ENCODE measurements around the gene PCNX2. TPM values are rescaled to one million over a fixed set of nuclear protein-coding genes. Genes with fewer than 3 reads are reported as not detected.
A peak's percentile ranks its signal among the peaks of the same experiment; 100 is the strongest.

The PCNX2 gene
- total RNA-seq, 2 donors from 2014 or later: 64.1 to 70.1 TPM

DNA sequence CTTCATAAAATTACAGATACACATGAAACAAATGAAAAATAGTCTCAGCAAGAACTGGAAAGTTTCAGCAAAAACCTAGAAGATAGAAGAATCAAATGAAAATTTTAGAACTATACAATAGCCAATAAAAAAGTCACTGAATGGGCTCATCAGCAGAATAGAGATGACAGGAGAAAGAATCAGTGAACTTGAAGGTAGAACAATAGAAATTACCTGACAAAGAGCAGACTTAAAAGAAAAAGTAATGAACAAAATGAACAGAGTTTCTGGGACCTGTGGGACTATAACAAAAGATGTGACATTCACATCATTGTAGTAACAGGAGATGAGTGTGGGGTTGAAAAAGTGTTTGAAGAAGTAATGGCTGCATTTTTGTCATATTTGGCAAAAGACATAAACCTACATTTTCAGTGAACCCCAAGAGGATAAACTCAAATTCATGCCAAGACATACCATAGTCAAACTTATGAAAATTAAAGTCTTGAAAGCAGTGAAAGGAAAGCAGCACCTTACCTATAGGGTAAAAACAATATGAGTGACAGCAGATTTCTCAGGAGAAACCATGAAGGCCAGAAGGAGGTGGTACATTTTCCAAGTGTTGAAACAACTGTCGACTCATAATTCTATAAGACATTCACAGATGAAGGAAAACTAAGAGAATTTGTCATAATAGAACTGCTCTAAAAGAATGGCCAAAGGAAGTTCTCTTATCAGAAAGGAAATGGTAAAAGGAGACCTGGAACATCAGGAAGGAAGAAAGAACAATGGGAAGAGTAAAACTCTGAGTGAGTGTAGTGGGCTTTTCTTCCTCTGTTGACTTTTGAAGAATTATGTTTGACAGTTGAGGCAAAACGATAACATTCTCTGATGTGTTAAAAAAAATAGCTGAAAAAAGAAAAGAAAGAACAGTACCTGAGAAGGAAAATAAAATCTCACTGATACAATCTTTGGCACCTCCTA is 321.6 kb downstream of the PCNX2 start:
- Mint-ChIP-seq H3K27ac (no peak overlapping the region), H3K36me3 (ENCODE audit: low read depth) (peaks cover 18% of the 10 kb centered on the region), H3K4me1 (peaks cover 11% of the 10 kb centered on the region), H3K4me3 (no peak overlapping the region), H3K27me3 (no peaks in the 10 kb centered on the region)
- no peaks in the 10 kb centered on the region for H3K9me3 ChIP-seq (ENCODE audit: control insufficient read depth, low read length, poor library complexity, severe bottlenecking)
- DNase-seq (no peak), ATAC-seq (no peak)

DNA sequence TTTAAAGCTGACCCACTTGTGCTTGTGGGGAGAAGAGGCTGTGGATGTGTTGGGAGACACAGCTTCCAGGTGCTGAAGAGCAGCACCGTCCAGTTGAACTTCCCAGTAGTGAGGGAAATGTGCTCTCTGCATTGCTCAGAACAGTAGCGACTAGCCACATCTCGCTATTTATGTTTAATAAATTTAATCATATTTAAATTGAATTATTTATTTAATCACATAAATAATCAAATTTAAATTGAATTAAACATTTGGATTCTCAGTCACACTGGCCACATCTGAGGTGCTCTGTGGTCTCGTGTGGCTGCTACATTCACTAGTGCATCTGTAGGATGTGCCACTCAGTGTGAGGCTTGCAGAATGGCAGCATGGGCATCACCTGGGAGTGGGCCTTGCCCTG is 325.0 kb downstream of the PCNX2 start:
- Mint-ChIP-seq H3K36me3 (ENCODE audit: low read depth) (peaks cover 19% of the 10 kb centered on the region), H3K27me3 (no peaks in the 10 kb centered on the region), H3K4me3 (no peak overlapping the region), H3K27ac (no peak overlapping the region), H3K4me1 (peaks cover 4% of the 10 kb centered on the region)
- H3K9me3 ChIP-seq (ENCODE audit: control insufficient read depth, low read length, poor library complexity, severe bottlenecking): no peaks in the 10 kb centered on the region
- DNase-seq (no peak), ATAC-seq (no peak)

DNA sequence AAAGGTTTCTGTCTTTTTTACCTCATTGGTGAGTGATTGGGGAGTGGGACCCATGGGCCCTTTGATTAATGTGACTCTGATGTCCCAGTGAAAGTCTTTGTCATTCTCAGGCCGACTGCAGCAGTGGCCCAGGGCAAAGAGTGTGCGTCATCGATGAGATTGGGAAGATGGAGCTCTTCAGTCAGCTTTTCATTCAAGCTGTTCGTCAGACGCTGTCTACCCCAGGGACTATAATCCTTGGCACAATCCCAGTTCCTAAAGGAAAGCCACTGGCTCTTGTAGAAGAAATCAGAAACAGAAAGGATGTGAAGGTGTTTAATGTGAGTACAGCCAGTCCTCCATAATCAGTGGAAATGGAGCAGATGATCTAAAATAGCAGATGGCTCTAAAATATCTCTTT is 325.7 kb downstream of the PCNX2 start:
- Mint-ChIP-seq H3K27me3 (no peaks in the 10 kb centered on the region), H3K4me1 (peaks cover 4% of the 10 kb centered on the region), H3K27ac (peak overlapping the region; percentile 14), H3K4me3 (no peak overlapping the region), H3K36me3 (ENCODE audit: low read depth) (peaks cover 19% of the 10 kb centered on the region)
- DNase-seq: no peak
- no peak for ATAC-seq
- H3K9me3 ChIP-seq (ENCODE audit: control insufficient read depth, low read length, poor library complexity, severe bottlenecking): no peaks in the 10 kb centered on the region

DNA sequence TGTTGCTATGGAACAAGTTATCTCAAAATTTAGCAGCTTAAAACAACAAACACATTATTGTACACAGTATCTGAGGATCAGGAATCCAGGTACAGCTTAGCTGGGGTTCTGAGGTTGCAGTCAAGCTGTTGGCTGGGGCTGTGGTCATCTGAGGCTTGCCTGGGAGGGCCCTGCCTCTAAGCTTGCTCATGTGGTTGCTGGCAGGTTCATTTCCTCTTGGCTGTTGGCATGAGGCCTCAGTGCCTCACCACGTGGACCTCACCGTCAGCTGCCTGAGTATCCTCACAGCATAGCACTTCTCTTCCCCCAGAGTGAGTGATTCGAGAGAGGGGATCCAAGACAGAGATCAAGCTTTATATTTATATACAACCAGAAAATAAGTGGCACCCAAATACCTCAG is 326.6 kb downstream of the PCNX2 start:
- no peak for ATAC-seq
- Mint-ChIP-seq H3K27ac (no peak overlapping the region), H3K4me1 (peaks cover 4% of the 10 kb centered on the region), H3K36me3 (ENCODE audit: low read depth) (peaks cover 16% of the 10 kb centered on the region), H3K4me3 (no peak overlapping the region), H3K27me3 (no peaks in the 10 kb centered on the region)
- DNase-seq: no peak
- no peaks in the 10 kb centered on the region for H3K9me3 ChIP-seq (ENCODE audit: control insufficient read depth, low read length, poor library complexity, severe bottlenecking)

DNA sequence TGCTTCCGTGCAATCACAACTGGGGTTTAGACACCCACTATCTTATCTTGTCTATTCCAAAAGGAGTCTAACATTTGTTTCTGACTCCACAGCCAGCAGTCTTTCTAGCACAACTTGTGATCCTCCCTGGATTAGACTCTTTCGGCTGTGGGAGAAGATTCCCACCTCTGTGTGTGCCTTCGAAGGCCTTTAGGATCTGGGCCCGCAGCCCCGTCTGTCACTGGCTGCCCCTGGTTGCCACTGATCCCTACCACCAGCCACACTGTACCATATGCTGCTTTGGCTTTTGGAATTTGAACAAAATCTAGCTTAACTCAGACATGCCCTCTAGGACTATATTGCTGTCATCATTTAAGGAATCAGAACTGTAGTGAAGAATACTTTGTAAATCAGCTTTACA is 327.1 kb downstream of the PCNX2 start:
- Mint-ChIP-seq H3K27me3 (no peaks in the 10 kb centered on the region), H3K27ac (no peak overlapping the region), H3K4me3 (no peak overlapping the region), H3K4me1 (peaks cover 6% of the 10 kb centered on the region), H3K36me3 (ENCODE audit: low read depth) (peaks cover 15% of the 10 kb centered on the region)
- no peak for ATAC-seq
- no peak for DNase-seq
- H3K9me3 ChIP-seq (ENCODE audit: control insufficient read depth, low read length, poor library complexity, severe bottlenecking): no peaks in the 10 kb centered on the region

DNA sequence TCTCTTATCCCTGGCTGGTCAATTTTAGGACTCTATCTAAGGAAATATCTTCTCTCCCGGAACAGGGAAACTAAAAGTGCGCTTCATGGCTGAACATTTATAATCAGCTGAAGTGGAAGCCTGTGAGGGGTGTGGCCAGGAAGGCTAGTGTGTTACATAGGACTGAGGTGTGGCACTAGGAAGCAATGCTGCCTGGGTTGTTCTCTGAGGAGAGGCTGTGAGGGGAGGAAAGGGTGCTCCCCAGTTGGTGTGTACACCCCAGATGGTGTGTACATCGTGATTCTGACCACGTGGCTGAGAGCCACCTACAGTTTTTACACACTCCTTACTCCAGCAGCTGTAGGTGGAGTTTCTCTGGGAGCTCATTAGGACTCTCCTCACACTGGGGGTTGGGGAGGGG is 328.9 kb downstream of the PCNX2 start:
- ATAC-seq (no peak), DNase-seq (no peak)
- Mint-ChIP-seq H3K27me3 (no peaks in the 10 kb centered on the region), H3K4me3 (no peak overlapping the region), H3K27ac (peak overlapping the region; percentile 43), H3K4me1 (peaks cover 12% of the 10 kb centered on the region), H3K36me3 (ENCODE audit: low read depth) (peaks cover 5% of the 10 kb centered on the region)
- no peaks in the 10 kb centered on the region for H3K9me3 ChIP-seq (ENCODE audit: control insufficient read depth, low read length, poor library complexity, severe bottlenecking)

DNA sequence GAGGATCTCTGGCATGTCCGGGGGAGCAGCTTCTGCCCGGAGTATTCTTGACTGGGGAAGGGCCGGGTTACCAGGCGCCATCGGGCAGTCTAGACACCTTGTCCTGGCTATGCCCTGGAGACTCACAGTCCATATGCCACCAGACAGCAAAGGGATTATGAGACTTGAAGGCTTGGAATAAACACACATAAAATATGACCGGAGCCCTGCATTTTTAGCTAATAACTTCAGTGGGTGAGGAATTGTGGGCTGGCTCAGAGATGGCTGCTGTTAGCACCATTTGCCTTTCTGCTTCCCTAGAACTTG is 329.7 kb downstream of the PCNX2 start:
- Mint-ChIP-seq H3K4me1 (peaks cover 15% of the 10 kb centered on the region), H3K4me3 (no peak overlapping the region), H3K36me3 (ENCODE audit: low read depth) (peaks cover 2% of the 10 kb centered on the region), H3K27ac (no peak overlapping the region), H3K27me3 (no peaks in the 10 kb centered on the region)
- H3K9me3 ChIP-seq (ENCODE audit: control insufficient read depth, low read length, poor library complexity, severe bottlenecking): no peaks in the 10 kb centered on the region
- no peak for ATAC-seq
- no peak for DNase-seq

DNA sequence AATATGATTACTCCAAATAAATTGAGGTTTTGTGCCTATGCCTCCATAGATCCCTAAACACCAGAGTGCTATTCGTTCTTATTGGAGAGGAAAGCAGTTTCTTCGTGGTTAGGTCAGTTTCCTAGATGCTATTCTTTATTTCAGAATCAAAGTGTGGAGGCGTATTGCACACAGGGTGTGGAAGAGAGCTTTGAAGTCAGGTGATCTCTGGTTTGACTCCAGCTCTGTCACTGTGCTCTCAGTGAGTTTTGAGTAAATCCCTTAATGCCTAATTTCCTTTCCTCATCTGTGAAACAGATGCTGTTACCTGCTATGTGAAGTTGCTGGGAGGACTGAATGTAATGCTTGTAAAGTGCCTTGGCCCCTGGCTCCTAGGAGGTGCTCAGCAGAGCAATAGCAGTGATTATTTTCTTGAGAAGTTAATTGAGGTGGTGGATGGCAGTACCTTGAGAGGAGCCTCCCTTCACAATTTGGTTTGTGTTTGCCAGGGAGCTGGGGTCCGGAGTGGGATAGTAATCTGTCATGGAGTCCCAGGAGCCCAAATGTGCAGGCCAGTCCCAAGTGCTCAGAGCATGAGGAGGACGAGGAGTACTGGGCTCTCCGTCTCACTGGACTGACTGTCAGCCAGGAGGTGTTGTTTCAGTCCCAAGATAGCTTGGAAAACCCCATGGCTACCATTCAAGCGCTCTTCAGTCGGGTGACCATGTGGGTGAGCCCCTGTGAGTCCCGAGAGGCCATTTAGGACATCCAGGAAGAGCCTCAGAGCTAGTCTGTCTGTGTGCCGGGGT is 330.2 kb downstream of the PCNX2 start:
- DNase-seq (no peak), ATAC-seq (no peak)
- H3K27ac Mint-ChIP-seq: no peak overlapping the region
- H3K4me3 Mint-ChIP-seq: no peak overlapping the region
- peaks cover 2% of the 10 kb centered on the region for H3K36me3 Mint-ChIP-seq (ENCODE audit: low read depth)
- H3K4me1 Mint-ChIP-seq: peaks cover 16% of the 10 kb centered on the region
- H3K27me3 Mint-ChIP-seq: no peaks in the 10 kb centered on the region
- no peaks in the 10 kb centered on the region for H3K9me3 ChIP-seq (ENCODE audit: control insufficient read depth, low read length, poor library complexity, severe bottlenecking)

DNA sequence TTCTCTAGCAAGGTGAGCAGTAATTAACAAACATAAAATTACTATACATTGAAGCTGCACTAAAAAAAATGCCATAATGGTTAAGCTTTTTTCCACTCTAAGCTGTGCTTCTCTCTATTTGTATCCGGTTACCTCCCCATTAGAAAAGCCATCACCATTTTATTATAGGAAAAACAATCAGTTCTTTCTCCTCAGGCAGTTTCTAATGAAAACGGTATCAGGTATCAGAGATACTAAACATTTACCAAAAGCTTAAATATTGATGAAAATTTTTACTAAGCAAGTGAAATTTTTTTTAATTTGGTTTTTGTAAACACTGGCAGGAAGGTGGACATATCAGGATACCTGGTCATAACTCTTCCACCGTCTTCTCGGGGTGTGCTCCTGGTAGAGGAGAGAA is 330.9 kb downstream of the PCNX2 start:
- Mint-ChIP-seq H3K4me3 (no peak overlapping the region), H3K4me1 (peaks cover 16% of the 10 kb centered on the region), H3K36me3 (ENCODE audit: low read depth) (peaks cover 2% of the 10 kb centered on the region), H3K27me3 (no peaks in the 10 kb centered on the region), H3K27ac (no peak overlapping the region)
- H3K9me3 ChIP-seq (ENCODE audit: control insufficient read depth, low read length, poor library complexity, severe bottlenecking): no peaks in the 10 kb centered on the region
- ATAC-seq (no peak), DNase-seq (no peak)

DNA sequence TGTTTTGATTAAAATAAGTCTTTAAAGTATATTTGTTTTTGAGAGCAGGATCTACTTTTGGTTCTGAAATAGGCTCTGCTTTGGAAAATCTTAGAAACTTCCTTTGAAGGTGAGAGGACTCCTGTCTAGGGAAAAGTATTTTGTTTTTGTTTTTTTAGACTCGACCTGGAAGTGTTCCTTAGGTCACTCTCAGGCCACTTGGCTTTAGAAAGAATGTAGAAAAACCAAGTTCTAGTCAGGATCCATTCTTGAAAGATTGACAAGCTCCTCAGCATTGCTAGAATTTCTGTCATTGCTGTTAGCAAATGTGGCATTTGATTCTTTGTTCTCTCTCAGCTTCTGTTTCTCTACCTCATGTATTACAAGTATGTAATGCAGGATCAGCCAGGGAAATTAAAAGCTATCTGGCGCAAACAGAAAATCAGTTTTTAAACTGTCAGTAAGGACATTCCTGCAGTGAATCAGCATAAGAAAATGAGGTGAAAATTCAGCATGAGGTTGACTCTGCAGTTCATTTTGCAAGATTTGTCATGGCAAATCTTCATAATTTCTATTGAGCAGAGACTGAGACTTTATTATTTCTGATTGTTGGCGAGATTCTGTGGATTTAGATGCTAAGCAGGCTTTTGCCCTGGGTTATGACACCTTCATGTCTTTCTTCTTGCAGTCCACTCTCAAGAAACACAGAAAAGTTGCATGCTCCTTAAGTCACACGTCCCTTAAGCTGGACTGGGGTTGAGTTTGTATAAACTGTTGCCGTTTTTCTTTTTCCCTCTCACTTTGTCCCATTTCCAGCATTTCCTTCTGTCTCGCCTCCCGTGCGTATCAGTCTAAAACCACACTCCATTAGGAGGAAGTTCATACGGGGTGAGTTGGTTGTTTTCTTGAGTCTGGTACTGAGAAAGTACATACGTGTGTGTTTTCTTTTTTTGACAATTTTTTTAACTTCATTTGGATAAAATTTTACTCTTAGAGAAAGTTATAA is 332.5 kb downstream of the PCNX2 start:
- no peaks in the 10 kb centered on the region for H3K9me3 ChIP-seq (ENCODE audit: control insufficient read depth, low read length, poor library complexity, severe bottlenecking)
- no peak for ATAC-seq
- no peaks in the 10 kb centered on the region for H3K27me3 Mint-ChIP-seq
- no peak overlapping the region for H3K27ac Mint-ChIP-seq
- peak overlapping the region; percentile 3 for H3K4me3 Mint-ChIP-seq
- H3K4me1 Mint-ChIP-seq: peaks cover 14% of the 10 kb centered on the region
- DNase-seq: no peak
- peaks cover 7% of the 10 kb centered on the region for H3K36me3 Mint-ChIP-seq (ENCODE audit: low read depth)

DNA sequence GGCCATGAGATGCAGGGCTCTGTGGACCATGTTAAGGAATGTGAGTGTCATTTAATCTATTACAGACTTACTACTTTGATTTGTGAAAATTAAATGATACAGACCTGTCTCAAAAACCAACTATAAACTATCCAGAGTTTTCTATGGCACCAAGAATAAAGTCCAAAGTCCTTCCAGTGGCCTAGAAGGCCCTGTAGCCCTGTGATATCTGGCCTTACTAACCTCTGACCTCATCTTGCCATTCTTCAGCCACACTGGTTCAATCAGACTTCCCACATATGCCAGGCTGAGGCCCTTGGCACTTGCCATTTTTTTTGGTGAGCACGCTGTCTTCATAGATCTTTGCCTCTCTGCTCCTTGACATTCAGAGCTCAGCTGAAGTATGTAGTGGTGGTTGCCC is 337.5 kb downstream of the PCNX2 start:
- no peaks in the 10 kb centered on the region for H3K9me3 ChIP-seq (ENCODE audit: control insufficient read depth, low read length, poor library complexity, severe bottlenecking)
- ATAC-seq (no peak), DNase-seq (no peak)
- no peak overlapping the region for H3K4me3 Mint-ChIP-seq
- no peak overlapping the region for H3K27ac Mint-ChIP-seq
- peaks cover 10% of the 10 kb centered on the region for H3K36me3 Mint-ChIP-seq (ENCODE audit: low read depth)
- peaks cover 14% of the 10 kb centered on the region for H3K4me1 Mint-ChIP-seq
- no peaks in the 10 kb centered on the region for H3K27me3 Mint-ChIP-seq

DNA sequence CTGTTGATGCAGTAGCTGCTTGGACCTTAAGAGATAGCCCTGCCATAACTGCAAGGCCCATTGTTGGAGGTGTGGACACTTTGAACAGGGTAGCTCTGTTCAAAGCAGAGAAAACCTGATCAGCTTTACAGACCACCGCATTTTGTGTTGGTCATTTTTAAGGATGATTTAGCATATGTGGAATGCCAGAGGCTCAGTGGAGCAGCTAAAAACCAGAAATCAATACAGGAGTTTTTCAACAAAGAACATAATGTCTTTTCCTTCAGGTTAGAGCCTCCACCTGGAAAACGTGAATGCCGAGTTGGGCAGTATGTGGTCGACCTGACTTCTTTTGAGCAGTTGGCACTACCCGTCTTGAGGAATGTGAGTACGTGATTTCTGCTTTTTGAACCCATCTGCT is 339.4 kb downstream of the PCNX2 start:
- peaks cover 10% of the 10 kb centered on the region for H3K36me3 Mint-ChIP-seq (ENCODE audit: low read depth)
- H3K9me3 ChIP-seq (ENCODE audit: control insufficient read depth, low read length, poor library complexity, severe bottlenecking): no peaks in the 10 kb centered on the region
- no peak overlapping the region for H3K27ac Mint-ChIP-seq
- DNase-seq: no peak
- H3K4me1 Mint-ChIP-seq: peaks cover 30% of the 10 kb centered on the region
- H3K27me3 Mint-ChIP-seq: no peaks in the 10 kb centered on the region
- no peak overlapping the region for H3K4me3 Mint-ChIP-seq
- ATAC-seq: no peak

Measured in T-helper 17 cell (primary cell).